Measurements from ENCODE around the gene EIF3I. TPM values are rescaled to one million over a fixed set of nuclear protein-coding genes. Genes with fewer than 3 reads are reported as not detected.

Gene EIF3I
- total and polyA plus RNA-seq, 2 of the 13 experiments (the other 11 are each of a cell fraction or from before 2014, with no cell fraction given): 210 to 223 TPM

DNA sequence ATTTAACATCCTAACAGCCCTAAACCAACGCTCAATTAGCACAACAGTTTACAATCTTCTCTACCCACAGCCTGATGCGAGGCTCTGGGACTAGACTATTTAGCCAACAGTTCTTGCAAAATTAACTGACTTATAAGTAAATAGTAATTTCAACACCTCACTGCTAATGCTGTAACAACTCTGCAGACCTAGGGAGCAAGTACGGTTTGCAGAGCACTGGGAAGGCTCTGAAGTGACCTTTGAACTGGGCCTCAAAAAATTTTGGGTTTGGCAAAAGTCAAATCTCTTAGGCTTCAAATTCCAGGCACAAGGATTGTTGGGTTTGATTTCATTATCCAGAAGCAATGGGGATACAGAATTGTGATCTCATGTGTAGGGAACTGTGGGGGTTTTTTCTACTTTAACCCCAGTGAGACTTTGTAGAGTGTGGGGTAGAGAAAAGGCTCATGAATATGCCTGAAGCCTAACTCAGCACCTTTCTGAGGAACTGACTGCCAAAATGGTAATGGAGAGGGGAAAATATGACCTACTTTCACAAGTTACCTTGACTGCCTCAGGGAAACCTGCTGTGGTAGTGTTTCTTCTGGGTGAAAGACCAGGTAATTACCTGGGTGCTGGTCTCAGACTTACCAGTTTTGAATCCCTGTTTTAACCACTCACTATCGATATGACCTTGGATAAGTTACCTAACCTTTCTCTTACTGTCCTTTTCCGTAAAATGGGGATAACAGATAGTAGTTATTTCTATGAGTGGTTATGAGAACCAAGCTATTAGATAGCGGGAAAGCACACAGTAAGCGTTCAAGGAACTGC is 43.6 kb upstream of the EIF3I start (continued):
- no peak for TF ChIP-seq SALL2 (CRISPR knock-in tag; IDR thresholded peaks at IDR 0.05)
- peak; percentile 31; the same call in 1 of the 2 replicates for TF ChIP-seq FOXJ3 (CRISPR knock-in tag; IDR thresholded peaks at IDR 0.05; ENCODE audit: borderline replicate concordance)
- TF ChIP-seq, protein P1, sequence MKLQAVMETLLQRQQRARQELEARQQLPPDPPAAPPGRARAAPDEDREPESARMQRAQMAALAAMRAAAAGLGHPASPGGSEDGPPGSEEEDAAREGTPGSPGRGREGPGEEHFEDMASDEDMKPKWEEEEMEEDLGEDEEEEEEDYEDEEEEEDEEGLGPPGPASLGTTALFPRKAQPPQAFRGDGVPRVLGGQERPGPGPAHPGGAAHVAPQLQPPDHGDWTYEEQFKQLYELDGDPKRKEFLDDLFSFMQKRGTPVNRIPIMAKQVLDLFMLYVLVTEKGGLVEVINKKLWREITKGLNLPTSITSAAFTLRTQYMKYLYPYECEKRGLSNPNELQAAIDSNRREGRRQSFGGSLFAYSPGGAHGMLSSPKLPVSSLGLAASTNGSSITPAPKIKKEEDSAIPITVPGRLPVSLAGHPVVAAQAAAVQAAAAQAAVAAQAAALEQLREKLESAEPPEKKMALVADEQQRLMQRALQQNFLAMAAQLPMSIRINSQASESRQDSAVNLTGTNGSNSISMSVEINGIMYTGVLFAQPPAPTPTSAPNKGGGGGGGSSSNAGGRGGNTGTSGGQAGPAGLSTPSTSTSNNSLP (IDR thresholded peaks at IDR 0.05; ENCODE audit: low read depth, low read length): peak; percentile 59
- peak; percentile 75 for TF ChIP-seq NR2C2 (CRISPR knock-in tag; IDR thresholded peaks at IDR 0.05; ENCODE audit: borderline replicate concordance)
- TF ChIP-seq PAXIP1 (CRISPR knock-in tag; conservative IDR thresholded peaks at IDR 0.05): peak; percentile 85
- TF ChIP-seq, protein P2, sequence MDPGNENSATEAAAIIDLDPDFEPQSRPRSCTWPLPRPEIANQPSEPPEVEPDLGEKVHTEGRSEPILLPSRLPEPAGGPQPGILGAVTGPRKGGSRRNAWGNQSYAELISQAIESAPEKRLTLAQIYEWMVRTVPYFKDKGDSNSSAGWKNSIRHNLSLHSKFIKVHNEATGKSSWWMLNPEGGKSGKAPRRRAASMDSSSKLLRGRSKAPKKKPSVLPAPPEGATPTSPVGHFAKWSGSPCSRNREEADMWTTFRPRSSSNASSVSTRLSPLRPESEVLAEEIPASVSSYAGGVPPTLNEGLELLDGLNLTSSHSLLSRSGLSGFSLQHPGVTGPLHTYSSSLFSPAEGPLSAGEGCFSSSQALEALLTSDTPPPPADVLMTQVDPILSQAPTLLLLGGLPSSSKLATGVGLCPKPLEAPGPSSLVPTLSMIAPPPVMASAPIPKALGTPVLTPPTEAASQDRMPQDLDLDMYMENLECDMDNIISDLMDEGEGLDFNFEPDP (CRISPR knock-in tag; conservative IDR thresholded peaks at IDR 0.05): 0 out of 2 replicates have a peak, but pooled peaks have one; percentile 11
- TF ChIP-seq CCAR2 (optimal IDR thresholded peaks at IDR 0.05; ENCODE audit: low read depth, low read length): no peak
- TF ChIP-seq HNRNPUL1 (IDR thresholded peaks at IDR 0.05; ENCODE audit: low read depth, low read length): no peak
- no peak; the same call in 1 of the 2 replicates for TF ChIP-seq MEIS1 (CRISPR knock-in tag; IDR thresholded peaks at IDR 0.05; ENCODE audit: borderline replicate concordance)
- TF ChIP-seq AGO2 (optimal IDR thresholded peaks at IDR 0.05; ENCODE audit: low read depth, low read length): no peak
- no peak for TF ChIP-seq MTA1 (CRISPR knock-in tag; IDR thresholded peaks at IDR 0.05; ENCODE audit: borderline replicate concordance)
- peak; percentile 75 to 77; a peak in 3 of 4 replicates for TF ChIP-seq EP300 (IDR thresholded peaks at IDR 0.05; ENCODE audit: low read depth in 2 of 2, low read length in 2 of 2)
- peak; percentile 50; the same call in 1 of the 2 replicates for TF ChIP-seq EP300 (CRISPR knock-in tag; IDR thresholded peaks at IDR 0.05; ENCODE audit: borderline replicate concordance)
- TF ChIP-seq YY1 (IDR thresholded peaks at IDR 0.05; ENCODE audit: insufficient read depth, insufficient replicate concordance, low read depth, low read length): no peak
- TF ChIP-seq NAIF1 (CRISPR knock-in tag; IDR thresholded peaks at IDR 0.05; ENCODE audit: borderline replicate concordance): no peak
- TF ChIP-seq CEBPG (CRISPR knock-in tag; IDR thresholded peaks at IDR 0.05): peak; percentile 90
- TF ChIP-seq ZBTB8A (CRISPR knock-in tag; IDR thresholded peaks at IDR 0.05; ENCODE audit: borderline replicate concordance, low read depth): no peak
- peak; percentile 54; the same call in 1 of the 2 replicates for TF ChIP-seq HMG20A (CRISPR knock-in tag; IDR thresholded peaks at IDR 0.05; ENCODE audit: borderline replicate concordance)
- TF ChIP-seq FOXP1 (IDR thresholded peaks at IDR 0.05): no peak
- TF ChIP-seq FOXP1 (CRISPR knock-in tag; IDR thresholded peaks at IDR 0.05): peak; percentile 63; the same call in 1 of the 2 replicates
- no peak for TF ChIP-seq ZIK1 (CRISPR knock-in tag; IDR thresholded peaks at IDR 0.05; ENCODE audit: borderline replicate concordance, low read depth)

Data from HepG2 (cell line).